C4-2B (cell line): ENCODE measurements around the gene MOGAT1.

Source experiments
- ZFX ChIP-seq: fragments of 450-650 bp; IDR thresholded peaks from 2 replicates; pipeline ENCODE4 v1.6.1; 2017
- TF ChIP-seq, protein P1 (sequence below): fragments of 450-650 bp; conservative IDR thresholded peaks from 2 replicates; pipeline ENCODE4 v1.5.1; 2017; ENCODE audit warnings: mild to moderate bottlenecking

DNA sequence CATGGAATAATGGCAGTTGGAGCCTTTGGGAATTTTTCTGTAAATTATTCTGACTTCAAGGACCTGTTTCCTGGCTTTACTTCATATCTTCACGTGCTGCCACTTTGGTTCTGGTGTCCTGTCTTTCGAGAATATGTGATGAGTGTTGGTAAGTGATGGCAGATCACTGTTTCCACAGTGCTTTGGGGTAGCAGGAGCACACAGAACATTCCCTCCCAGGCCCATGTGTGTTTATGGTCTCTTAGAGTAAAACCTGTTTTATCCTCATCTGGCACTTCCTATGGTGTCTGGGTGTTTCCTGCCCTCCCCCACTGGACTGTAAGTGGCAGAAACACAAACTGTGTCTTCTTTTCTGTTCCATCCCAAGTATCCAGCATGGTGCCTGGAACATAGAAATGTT is 17.9 kb downstream of the MOGAT1 start:
- TF ChIP-seq, protein P1, sequence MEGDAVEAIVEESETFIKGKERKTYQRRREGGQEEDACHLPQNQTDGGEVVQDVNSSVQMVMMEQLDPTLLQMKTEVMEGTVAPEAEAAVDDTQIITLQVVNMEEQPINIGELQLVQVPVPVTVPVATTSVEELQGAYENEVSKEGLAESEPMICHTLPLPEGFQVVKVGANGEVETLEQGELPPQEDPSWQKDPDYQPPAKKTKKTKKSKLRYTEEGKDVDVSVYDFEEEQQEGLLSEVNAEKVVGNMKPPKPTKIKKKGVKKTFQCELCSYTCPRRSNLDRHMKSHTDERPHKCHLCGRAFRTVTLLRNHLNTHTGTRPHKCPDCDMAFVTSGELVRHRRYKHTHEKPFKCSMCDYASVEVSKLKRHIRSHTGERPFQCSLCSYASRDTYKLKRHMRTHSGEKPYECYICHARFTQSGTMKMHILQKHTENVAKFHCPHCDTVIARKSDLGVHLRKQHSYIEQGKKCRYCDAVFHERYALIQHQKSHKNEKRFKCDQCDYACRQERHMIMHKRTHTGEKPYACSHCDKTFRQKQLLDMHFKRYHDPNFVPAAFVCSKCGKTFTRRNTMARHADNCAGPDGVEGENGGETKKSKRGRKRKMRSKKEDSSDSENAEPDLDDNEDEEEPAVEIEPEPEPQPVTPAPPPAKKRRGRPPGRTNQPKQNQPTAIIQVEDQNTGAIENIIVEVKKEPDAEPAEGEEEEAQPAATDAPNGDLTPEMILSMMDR: no peak
- TF ChIP-seq ZFX: no peak
